ENCODE results near the gene KCNMA1. TPM values are rescaled to one million over a fixed set of nuclear protein-coding genes. Genes with fewer than 3 reads are reported as not detected.

Gene KCNMA1
- total RNA-seq, 2 donors from 2014 or later = 5.9 to 9.3 TPM

- H3K36me3 ChIP-seq (replicated peaks in 1 of 2; ENCODE audit: insufficient read depth in 1 of 2, low read depth in 2 of 2) = no peaks in the 10 kb centered on the region
- peaks cover 20% of the 10 kb centered on the region for H3K4me1 ChIP-seq
- no peak overlapping the region for H3K27ac ChIP-seq
- intact Hi-C loops (cut with DNase I) = no loop called here
- H3K27me3 ChIP-seq = no peaks in the 10 kb centered on the region
- TF ChIP-seq POLR2A (IDR thresholded peaks at IDR 0.05) (no peak), CTCF (IDR thresholded peaks at IDR 0.05) (no peak)
- no peaks in the 10 kb centered on the region for H3K9me3 ChIP-seq
- H3K4me3 ChIP-seq = no peak overlapping the region
- WGBS, 2 donors = 67 to 78% methylated on average over 1 to 2 of the region's 2 CpGs
- no peak for ATAC-seq
- no peak for DNase-seq
Measured at GRCh38 chr10:77482072-77482471, 155.5 kb downstream of the KCNMA1 start.

- 58 to 59% methylated on average over 8 of the region's 8 CpGs for WGBS, 2 donors
- no peaks in the 10 kb centered on the region for H3K27me3 ChIP-seq
- H3K9me3 ChIP-seq = no peaks in the 10 kb centered on the region
- H3K4me3 ChIP-seq = no peak overlapping the region
- ATAC-seq = no peak
- no peak for TF ChIP-seq CTCF (IDR thresholded peaks at IDR 0.05)
- no peak for TF ChIP-seq POLR2A (IDR thresholded peaks at IDR 0.05)
- DNase-seq = no peak
- H3K27ac ChIP-seq = peak overlapping the region in 1 of 4 donors; percentile 4
- H3K4me1 ChIP-seq = peaks cover 24% of the 10 kb centered on the region
- H3K36me3 ChIP-seq (replicated peaks in 1 of 2; ENCODE audit: insufficient read depth in 1 of 2, low read depth in 2 of 2) = no peaks in the 10 kb centered on the region
- intact Hi-C loops (cut with DNase I) = no loop called here
Measured at GRCh38 chr10:77479586-77479985, 158.0 kb downstream of the KCNMA1 start.

GRCh38 chr10:77478962-77479359 lies 158.6 kb downstream of the KCNMA1 start:
- H3K36me3 ChIP-seq (replicated peaks in 1 of 2; ENCODE audit: insufficient read depth in 1 of 2, low read depth in 2 of 2) = no peaks in the 10 kb centered on the region
- ATAC-seq (no peak), DNase-seq (no peak)
- H3K4me3 ChIP-seq = no peak overlapping the region
- WGBS, 2 donors = 68 to 81% methylated on average over 5 of the region's 5 CpGs
- peaks cover 26% of the 10 kb centered on the region for H3K4me1 ChIP-seq
- H3K27ac ChIP-seq = no peak overlapping the region
- intact Hi-C loops (cut with DNase I) = no loop called here
- TF ChIP-seq CTCF (IDR thresholded peaks at IDR 0.05) (no peak), POLR2A (IDR thresholded peaks at IDR 0.05) (no peak)
- no peaks in the 10 kb centered on the region for H3K9me3 ChIP-seq
- H3K27me3 ChIP-seq = no peaks in the 10 kb centered on the region

- Histone ChIP-seq H3K27me3 (no peaks in the 10 kb centered on the region), H3K4me3 (no peak overlapping the region), H3K36me3 (replicated peaks in 1 of 2; ENCODE audit: insufficient read depth in 1 of 2, low read depth in 2 of 2) (no peaks in the 10 kb centered on the region), H3K4me1 (peaks cover 26% of the 10 kb centered on the region), H3K9me3 (no peaks in the 10 kb centered on the region), H3K27ac (no peak overlapping the region)
- no peak for DNase-seq
- intact Hi-C loops (cut with DNase I) = no loop called here
- 90 to 93% methylated on average over 4 of the region's 4 CpGs for WGBS, 2 donors
- no peak for ATAC-seq
- TF ChIP-seq CTCF (IDR thresholded peaks at IDR 0.05) (no peak), POLR2A (IDR thresholded peaks at IDR 0.05) (no peak)
Measured at GRCh38 chr10:77478247-77478961, 159.2 kb downstream of the KCNMA1 start.

- 38 to 41% methylated on average over 1 of the region's 1 CpG for WGBS, 2 donors
- H3K27me3 ChIP-seq = no peaks in the 10 kb centered on the region
- DNase-seq (no peak), ATAC-seq (no peak)
- no peaks in the 10 kb centered on the region for H3K9me3 ChIP-seq
- TF ChIP-seq CTCF (IDR thresholded peaks at IDR 0.05) (no peak), POLR2A (IDR thresholded peaks at IDR 0.05) (no peak)
- no peaks in the 10 kb centered on the region for H3K36me3 ChIP-seq (replicated peaks in 1 of 2; ENCODE audit: insufficient read depth in 1 of 2, low read depth in 2 of 2)
- H3K27ac ChIP-seq = no peak overlapping the region
- H3K4me3 ChIP-seq = no peak overlapping the region
- peaks cover 24% of the 10 kb centered on the region for H3K4me1 ChIP-seq
- intact Hi-C loops (cut with DNase I) = no loop called here
Measured at GRCh38 chr10:77475522-77475921, 162.1 kb downstream of the KCNMA1 start.
